ENCODE data around the gene RNF224. TPM values are rescaled to one million over a fixed set of nuclear protein-coding genes. Genes with fewer than 3 reads are reported as not detected.

RNF224 gene
- total RNA-seq, 4 donors from 2014 or later, result 0.21 TPM; not detected in 3

DNA sequence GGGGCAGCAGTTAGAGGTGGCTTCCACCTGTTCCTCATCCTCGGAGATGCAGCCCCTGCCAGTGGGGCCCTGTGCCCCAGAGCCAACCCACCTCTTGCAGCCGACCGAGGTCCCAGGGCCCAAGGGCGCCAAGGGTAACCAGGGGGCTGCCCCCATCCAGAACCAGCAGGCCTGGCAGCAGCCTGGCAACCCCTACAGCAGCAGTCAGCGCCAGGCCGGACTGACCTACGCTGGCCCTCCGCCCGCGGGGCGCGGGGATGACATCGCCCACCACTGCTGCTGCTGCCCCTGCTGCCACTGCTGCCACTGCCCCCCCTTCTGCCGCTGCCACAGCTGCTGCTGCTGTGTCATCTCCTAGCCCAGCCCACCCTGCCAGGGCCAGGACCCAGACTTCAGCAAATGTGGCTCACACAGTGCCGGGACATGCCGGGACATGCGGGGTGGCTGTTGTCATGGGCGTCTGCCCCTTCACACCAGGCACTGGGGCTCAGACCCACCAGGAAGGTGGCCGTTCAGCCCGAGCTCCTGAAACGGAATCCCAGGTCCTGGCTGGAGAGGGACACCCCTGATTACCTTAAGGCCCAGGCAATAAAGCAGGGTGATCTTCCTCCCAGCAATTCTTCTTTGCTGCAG lies 1.5 kb upstream of the RNF224 start:
- peaks cover 9 to 24% of the 10 kb centered on the region in 2 donors for H3K27me3 ChIP-seq
- no peak overlapping the region for H3K27ac ChIP-seq
- no peak for DNase-seq
- H3K9me3 ChIP-seq, result no peaks in the 10 kb centered on the region
- intact Hi-C loops (cut with DNase I; ENCODE audit: low total_unique reads), result loop anchor here (10.0 kb wide), 1 partner anchor 111 kb away; the partner anchor contains the start of gene DPP7
- TF ChIP-seq, protein P1, sequence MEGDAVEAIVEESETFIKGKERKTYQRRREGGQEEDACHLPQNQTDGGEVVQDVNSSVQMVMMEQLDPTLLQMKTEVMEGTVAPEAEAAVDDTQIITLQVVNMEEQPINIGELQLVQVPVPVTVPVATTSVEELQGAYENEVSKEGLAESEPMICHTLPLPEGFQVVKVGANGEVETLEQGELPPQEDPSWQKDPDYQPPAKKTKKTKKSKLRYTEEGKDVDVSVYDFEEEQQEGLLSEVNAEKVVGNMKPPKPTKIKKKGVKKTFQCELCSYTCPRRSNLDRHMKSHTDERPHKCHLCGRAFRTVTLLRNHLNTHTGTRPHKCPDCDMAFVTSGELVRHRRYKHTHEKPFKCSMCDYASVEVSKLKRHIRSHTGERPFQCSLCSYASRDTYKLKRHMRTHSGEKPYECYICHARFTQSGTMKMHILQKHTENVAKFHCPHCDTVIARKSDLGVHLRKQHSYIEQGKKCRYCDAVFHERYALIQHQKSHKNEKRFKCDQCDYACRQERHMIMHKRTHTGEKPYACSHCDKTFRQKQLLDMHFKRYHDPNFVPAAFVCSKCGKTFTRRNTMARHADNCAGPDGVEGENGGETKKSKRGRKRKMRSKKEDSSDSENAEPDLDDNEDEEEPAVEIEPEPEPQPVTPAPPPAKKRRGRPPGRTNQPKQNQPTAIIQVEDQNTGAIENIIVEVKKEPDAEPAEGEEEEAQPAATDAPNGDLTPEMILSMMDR (IDR thresholded peaks at IDR 0.05), result no peak
- no peak for TF ChIP-seq POLR2A (IDR thresholded peaks at IDR 0.05)
- peaks cover 0 to 13% of the 10 kb centered on the region in 2 donors for H3K4me1 ChIP-seq
- H3K36me3 ChIP-seq, result no peaks in the 10 kb centered on the region
- no peak overlapping the region for H3K4me3 ChIP-seq

- DNase-seq, result no peak
- TF ChIP-seq, protein P1 (IDR thresholded peaks at IDR 0.05), result no peak
- no peak for TF ChIP-seq POLR2A (IDR thresholded peaks at IDR 0.05)
- Histone ChIP-seq H3K36me3 (no peaks in the 10 kb centered on the region), H3K4me1 (peaks cover 0 to 11% of the 10 kb centered on the region in 2 donors), H3K27ac (no peak overlapping the region), H3K4me3 (no peak overlapping the region), H3K9me3 (no peaks in the 10 kb centered on the region), H3K27me3 (peaks cover 9 to 24% of the 10 kb centered on the region in 2 donors)
- intact Hi-C loops (cut with DNase I; ENCODE audit: low total_unique reads), result loop anchor here (10.0 kb wide), 1 partner anchor 112 kb away; the partner anchor contains the start of gene DPP7
Measured at GRCh38 chr9:137226338-137227053, 806 bp upstream of the RNF224 start.

DNA sequence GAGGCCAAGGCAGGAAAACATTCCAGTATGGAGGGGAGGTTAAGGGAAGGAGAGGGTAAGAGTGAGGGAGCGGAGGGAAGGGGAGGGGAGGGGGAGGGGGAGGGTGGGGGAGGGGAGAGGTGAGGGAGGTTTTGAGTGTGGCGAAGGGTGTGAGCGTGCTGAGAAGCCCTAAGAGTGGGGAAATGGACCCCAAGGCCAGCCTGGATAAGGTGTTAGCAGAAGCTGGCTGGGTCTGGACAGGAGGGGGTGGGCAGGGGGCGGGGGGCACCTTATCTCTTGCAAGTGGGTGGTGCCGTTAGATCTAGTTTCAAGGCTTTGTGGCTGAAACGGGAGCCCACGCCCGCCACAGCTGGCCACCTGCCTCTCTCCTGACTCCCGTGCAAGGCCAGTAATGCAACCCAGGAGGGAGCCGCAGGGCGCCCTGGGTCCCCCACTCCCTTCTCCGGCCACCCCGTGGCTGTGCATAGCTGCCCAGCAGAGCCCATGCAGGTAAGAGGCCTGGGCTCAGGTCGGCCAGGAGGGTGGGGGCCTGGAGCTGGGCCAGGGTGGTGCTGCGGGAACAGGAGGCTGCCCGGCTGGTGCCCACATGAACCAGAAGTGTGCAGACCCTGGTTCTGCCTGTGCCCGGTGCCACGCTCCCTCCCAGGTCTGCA lies 677 bp downstream of the RNF224 start:
- intact Hi-C loops (cut with DNase I; ENCODE audit: low total_unique reads), result loop anchor here (10.0 kb wide), 1 partner anchor 113 kb away; the partner anchor contains the start of gene DPP7
- DNase-seq, result no peak

DNA sequence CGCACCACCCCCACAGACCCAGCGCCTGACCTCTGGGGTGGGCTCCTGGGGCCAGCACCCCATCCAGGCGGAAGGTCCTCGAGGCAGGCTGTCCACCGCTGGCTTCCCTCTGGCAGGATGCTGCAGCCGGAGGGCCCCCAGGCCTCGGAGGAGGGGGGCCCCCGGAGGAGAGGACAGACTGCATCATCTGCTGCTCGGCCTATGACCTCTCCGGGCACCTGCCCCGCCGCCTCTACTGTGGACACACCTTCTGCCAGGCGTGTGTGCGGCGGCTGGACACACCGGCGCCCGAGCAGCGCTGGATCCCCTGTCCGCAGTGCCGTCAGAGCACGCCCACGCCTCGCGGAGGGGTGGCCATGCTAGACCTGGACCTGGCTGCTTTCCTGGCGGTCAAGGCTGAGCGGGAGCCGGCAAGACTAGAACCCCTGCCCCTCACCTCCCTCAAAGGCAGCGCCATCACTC lies 1.2 kb downstream of the RNF224 start:
- no peak overlapping the region for H3K4me3 ChIP-seq
- no peaks in the 10 kb centered on the region for H3K36me3 ChIP-seq
- intact Hi-C loops (cut with DNase I; ENCODE audit: low total_unique reads), result loop anchor here (10.0 kb wide), 1 partner anchor 114 kb away; the partner anchor contains the start of gene DPP7
- no peaks in the 10 kb centered on the region for H3K9me3 ChIP-seq
- TF ChIP-seq, protein P1 (IDR thresholded peaks at IDR 0.05), result no peak
- TF ChIP-seq POLR2A (IDR thresholded peaks at IDR 0.05), result no peak
- DNase-seq, result no peak
- no peak overlapping the region for H3K27ac ChIP-seq
- H3K27me3 ChIP-seq, result peaks cover 9 to 29% of the 10 kb centered on the region in 2 donors
- no peaks in the 10 kb centered on the region for H3K4me1 ChIP-seq

More for the DNA sequence above, 677 bp downstream of the RNF224 start:
- H3K27me3 ChIP-seq, result peaks cover 9 to 27% of the 10 kb centered on the region in 2 donors
- H3K27ac ChIP-seq, result no peak overlapping the region
- peaks cover 0 to under 1% of the 10 kb centered on the region in 2 donors for H3K4me1 ChIP-seq
- H3K36me3 ChIP-seq, result no peaks in the 10 kb centered on the region
- no peak overlapping the region for H3K4me3 ChIP-seq
- TF ChIP-seq POLR2A (IDR thresholded peaks at IDR 0.05), result no peak
- TF ChIP-seq, protein P1 (IDR thresholded peaks at IDR 0.05), result no peak
- no peaks in the 10 kb centered on the region for H3K9me3 ChIP-seq
